H9 (cell line): ENCODE results near the gene ADGRA1. TPM values are rescaled to one million over a fixed set of nuclear protein-coding genes. Genes with fewer than 3 reads are reported as not detected.

Experiments
- DNase-seq: peaks from one replicate; pipeline ENCODE4 v3.0.0-alpha.2; 2017
- H2AFZ ChIP-seq: one replicate; pipeline ENCODE4 v1.6.1; 2013; ENCODE audit warnings: mild to moderate bottlenecking, low read length, control low read depth, moderate library complexity
- H2AK5ac ChIP-seq: 2 replicates; pipeline ENCODE4 v1.6.1; 2013; ENCODE audit warnings: low read length, control low read depth, mixed read lengths; ENCODE audit not compliant: insufficient read length
- H2BK120ac ChIP-seq: one replicate; pipeline ENCODE4 v1.6.1; 2013; ENCODE audit warnings: low read depth, mild to moderate bottlenecking, low read length, control low read depth, inconsistent platforms; ENCODE audit not compliant: poor library complexity, severe bottlenecking
- H2BK12ac ChIP-seq: 2 replicates; pipeline ENCODE4 v1.6.1; 2013; ENCODE audit warnings: low read length, control low read depth, mixed read lengths, low read depth; ENCODE audit not compliant: insufficient read length
- H2BK15ac ChIP-seq: 2 replicates; pipeline ENCODE4 v1.6.1; 2013; ENCODE audit warnings: low read depth, low read length, control low read depth
- H2BK20ac ChIP-seq: one replicate; pipeline ENCODE4 v1.6.1; 2013; ENCODE audit warnings: low read depth, mild to moderate bottlenecking, low read length, control low read depth, inconsistent platforms; ENCODE audit not compliant: poor library complexity, severe bottlenecking
- H2BK5ac ChIP-seq: 2 replicates; pipeline ENCODE4 v1.6.1; 2013; ENCODE audit warnings: low read length, control low read depth, mixed read lengths; ENCODE audit not compliant: insufficient read length
- H3K14ac ChIP-seq: 2 replicates; pipeline ENCODE4 v1.6.1; 2013; ENCODE audit warnings: low read length, control low read depth; ENCODE audit not compliant: insufficient read depth
- H3K18ac ChIP-seq: 2 replicates; pipeline ENCODE4 v1.6.1; 2013; ENCODE audit warnings: low read depth, mild to moderate bottlenecking, mixed read lengths, low read length, control low read depth; ENCODE audit not compliant: insufficient read length
- H3K23ac ChIP-seq: 2 replicates; pipeline ENCODE4 v1.6.1; 2013; ENCODE audit warnings: low read length, control low read depth, mixed read lengths, low read depth; ENCODE audit not compliant: insufficient read length
- H3K23me2 ChIP-seq: 2 replicates; pipeline ENCODE4 v1.6.1; 2013; ENCODE audit warnings: low read depth, mild to moderate bottlenecking, mixed read lengths, low read length, control low read depth; ENCODE audit not compliant: insufficient read length, poor library complexity, severe bottlenecking
- H3K27ac ChIP-seq: 2 replicates; pipeline ENCODE4 v1.5.1; 2013; ENCODE audit warnings: low read length, control low read depth, mixed read lengths, low read depth; ENCODE audit not compliant: insufficient read length
- H3K27me3 ChIP-seq: 2 replicates; pipeline ENCODE4 v1.6.1; 2013; ENCODE audit warnings: low read length, control low read depth, inconsistent platforms; ENCODE audit not compliant: insufficient read depth
- H3K4ac ChIP-seq: 2 replicates; pipeline ENCODE4 v1.6.1; 2013; ENCODE audit warnings: low read depth, mild to moderate bottlenecking, control low read depth, inconsistent platforms, low read length, moderate library complexity
- H3K4me1 ChIP-seq: 2 replicates; pipeline ENCODE4 v1.6.1; 2013; ENCODE audit warnings: low read length, control low read depth, inconsistent platforms; ENCODE audit not compliant: insufficient read depth
- H3K4me2 ChIP-seq: 2 replicates; pipeline ENCODE4 v1.6.1; 2013; ENCODE audit warnings: low read length, control low read depth, mixed read lengths; ENCODE audit not compliant: insufficient read length, insufficient read depth
- H3K56ac ChIP-seq: 2 replicates; pipeline ENCODE4 v1.6.1; 2013; ENCODE audit warnings: low read depth, mild to moderate bottlenecking, mixed read lengths, low read length, control low read depth; ENCODE audit not compliant: insufficient read length
- H3K79me1 ChIP-seq: 2 replicates; pipeline ENCODE4 v1.6.1; 2013; ENCODE audit warnings: low read depth, mild to moderate bottlenecking, moderate library complexity, low read length, control low read depth, inconsistent platforms; ENCODE audit not compliant: insufficient read depth, poor library complexity, severe bottlenecking
- H3K79me2 ChIP-seq: 2 replicates; pipeline ENCODE4 v1.6.1; 2013; ENCODE audit warnings: low read length, control low read depth, inconsistent platforms; ENCODE audit not compliant: insufficient read depth
- H3K9ac ChIP-seq: 2 replicates; pipeline ENCODE4 v1.6.1; 2013; ENCODE audit warnings: low read length, control low read depth, mixed read lengths; ENCODE audit not compliant: insufficient read length; ENCODE audit errors: extremely low read depth
- H3K9me3 ChIP-seq: one replicate; pipeline ENCODE4 v1.6.1; 2013; ENCODE audit warnings: low read depth, low read length, inconsistent platforms; ENCODE audit not compliant: control insufficient read depth
- H3T11ph ChIP-seq: one replicate; pipeline ENCODE4 v1.6.1; 2013; ENCODE audit warnings: mild to moderate bottlenecking, low read length, control low read depth, inconsistent platforms
- H4K20me1 ChIP-seq: one replicate; pipeline ENCODE4 v1.6.1; 2013; ENCODE audit not compliant: control insufficient read depth, insufficient read length, insufficient read depth
- H4K5ac ChIP-seq: 2 replicates; pipeline ENCODE4 v1.6.1; 2013; ENCODE audit warnings: low read depth, mild to moderate bottlenecking, mixed read lengths, low read length, control low read depth; ENCODE audit not compliant: insufficient read length
- H4K8ac ChIP-seq: replicated peaks from 2 replicates; pipeline ENCODE4 v1.6.1; 2013; ENCODE audit warnings: low read length, control low read depth, mixed read lengths, low read depth; ENCODE audit not compliant: insufficient read length
- H4K91ac ChIP-seq: 2 replicates; pipeline ENCODE4 v1.6.1; 2013; ENCODE audit warnings: low read depth, mild to moderate bottlenecking, moderate library complexity, mixed read lengths, low read length, control low read depth; ENCODE audit not compliant: insufficient read length
- H3K27ac Mint-ChIP-seq, 3 experiments: 2 replicates in 2 of 3; 3 replicates in 1 of 3; pipeline ENCODE4 v1.8.0; 2020 to 2021; ENCODE audit warnings: mixed read lengths in 3 of 3, mild to moderate bottlenecking in 1 of 3, moderate library complexity in 1 of 3
- H3K27me3 Mint-ChIP-seq: 2 replicates; pipeline ENCODE4 v1.8.0; 2021; ENCODE audit warnings: low read depth, mild to moderate bottlenecking, moderate library complexity, mixed read lengths
- H3K36me3 Mint-ChIP-seq, 3 experiments: 2 replicates in 2 of 3; 3 replicates in 1 of 3; pipeline ENCODE4 v1.8.0; 2020 to 2021; ENCODE audit warnings: low read depth in 3 of 3, mixed read lengths in 3 of 3; ENCODE audit not compliant: insufficient read depth in 1 of 3
- H3K4me1 Mint-ChIP-seq, 2 experiments: 2 replicates each; pipeline ENCODE4 v1.8.0; 2020; ENCODE audit warnings: mixed read lengths in 2 of 2
- H3K4me3 Mint-ChIP-seq, 2 experiments: 2 replicates in 1 of 2; 3 replicates in 1 of 2; pipeline ENCODE4 v1.8.0; 2020 to 2021; ENCODE audit warnings: mild to moderate bottlenecking in 2 of 2, mixed read lengths in 2 of 2, moderate library complexity in 1 of 2
- H3K9me3 Mint-ChIP-seq, 2 experiments: 2 replicates in 1 of 2; 3 replicates in 1 of 2; pipeline ENCODE4 v1.8.0; 2020; ENCODE audit warnings: mild to moderate bottlenecking in 2 of 2, mixed read lengths in 2 of 2, moderate library complexity in 1 of 2
- WGBS: extraction: QIAGEN DNeasy Blood & Tissue Kit; methylation state at CpG from one replicate; pipeline ENCODE4 v1.1.7; 2013; ENCODE audit warnings: missing lambda C conversion rate, low lambda C conversion rate, mixed read lengths; ENCODE audit not compliant: insufficient read length; ENCODE audit errors: extremely low coverage; 5-methylcytosine and 5-hydroxymethylcytosine counted together
- total RNA-seq: library from RNA; stranded (reverse); gene quantifications from 2 replicates; pipeline ENCODE4 v1.2.1, GENCODE V29; 2021
- TF ChIP-seq, protein P1 (sequence below): fragments of 200-600 bp; sonication (generic); conservative IDR thresholded peaks from 3 replicates; pipeline ENCODE4 v1.8.0; 2021; ENCODE audit warnings: antibody characterized with exemption, mild to moderate bottlenecking

The ADGRA1 gene
- total RNA-seq, 1 experiment from 2014 or later, result 0.11 TPM

- Mint-ChIP-seq H3K36me3 (no peaks in the 10 kb centered on the region), H3K27me3 (no peaks in the 10 kb centered on the region; the same call in 1 of the 2 replicates), H3K4me3 (no peak overlapping the region), H3K9me3 (no peaks in the 10 kb centered on the region), H3K27ac (no peak overlapping the region), H3K4me1 (peaks cover 7 to 11% of the 10 kb centered on the region in 2 experiments)
- Histone ChIP-seq H2AFZ (no peak overlapping the region), H2BK12ac (no peak overlapping the region), H3K56ac (no peak overlapping the region), H2AK5ac (no peak overlapping the region), H4K5ac (no peak overlapping the region), H3K4me2 (no peak overlapping the region), H3K23ac (no peak overlapping the region), H4K20me1 (no peaks in the 10 kb centered on the region), H3K9ac (no peak overlapping the region), H4K8ac (no peak overlapping the region), H2BK5ac (no peak overlapping the region), H2BK120ac (no peak overlapping the region), H2BK15ac (no peak overlapping the region), H3K4me1 (no peaks in the 10 kb centered on the region), H3K23me2 (no peaks in the 10 kb centered on the region), H3K9me3 (no peaks in the 10 kb centered on the region), H3K79me1 (no peaks in the 10 kb centered on the region), H3K14ac (no peak overlapping the region), H3K18ac (no peak overlapping the region), H3K27me3 (no peaks in the 10 kb centered on the region), H2BK20ac (no peak overlapping the region), H4K91ac (no peak overlapping the region), H3T11ph (no peak overlapping the region), H3K79me2 (no peaks in the 10 kb centered on the region), H3K4ac (no peak overlapping the region), H3K27ac (no peak overlapping the region)
- TF ChIP-seq, protein P1, sequence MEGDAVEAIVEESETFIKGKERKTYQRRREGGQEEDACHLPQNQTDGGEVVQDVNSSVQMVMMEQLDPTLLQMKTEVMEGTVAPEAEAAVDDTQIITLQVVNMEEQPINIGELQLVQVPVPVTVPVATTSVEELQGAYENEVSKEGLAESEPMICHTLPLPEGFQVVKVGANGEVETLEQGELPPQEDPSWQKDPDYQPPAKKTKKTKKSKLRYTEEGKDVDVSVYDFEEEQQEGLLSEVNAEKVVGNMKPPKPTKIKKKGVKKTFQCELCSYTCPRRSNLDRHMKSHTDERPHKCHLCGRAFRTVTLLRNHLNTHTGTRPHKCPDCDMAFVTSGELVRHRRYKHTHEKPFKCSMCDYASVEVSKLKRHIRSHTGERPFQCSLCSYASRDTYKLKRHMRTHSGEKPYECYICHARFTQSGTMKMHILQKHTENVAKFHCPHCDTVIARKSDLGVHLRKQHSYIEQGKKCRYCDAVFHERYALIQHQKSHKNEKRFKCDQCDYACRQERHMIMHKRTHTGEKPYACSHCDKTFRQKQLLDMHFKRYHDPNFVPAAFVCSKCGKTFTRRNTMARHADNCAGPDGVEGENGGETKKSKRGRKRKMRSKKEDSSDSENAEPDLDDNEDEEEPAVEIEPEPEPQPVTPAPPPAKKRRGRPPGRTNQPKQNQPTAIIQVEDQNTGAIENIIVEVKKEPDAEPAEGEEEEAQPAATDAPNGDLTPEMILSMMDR, result no peak
- no CpG with 5 or more reads among the region's 42 CpGs for WGBS
- DNase-seq, result no peak
Measured at GRCh38 chr10:133047526-133048123, 40.1 kb upstream of the ADGRA1 start.
